ENCODE results near the gene NTN1. TPM values are rescaled to one million over a fixed set of nuclear protein-coding genes. Genes with fewer than 3 reads are reported as not detected.

The NTN1 gene
- total and polyA plus RNA-seq, 2 of the 13 experiments (the other 11 are each of a cell fraction or from before 2014, with no cell fraction given), result 0.04 to 0.05 TPM

DNA sequence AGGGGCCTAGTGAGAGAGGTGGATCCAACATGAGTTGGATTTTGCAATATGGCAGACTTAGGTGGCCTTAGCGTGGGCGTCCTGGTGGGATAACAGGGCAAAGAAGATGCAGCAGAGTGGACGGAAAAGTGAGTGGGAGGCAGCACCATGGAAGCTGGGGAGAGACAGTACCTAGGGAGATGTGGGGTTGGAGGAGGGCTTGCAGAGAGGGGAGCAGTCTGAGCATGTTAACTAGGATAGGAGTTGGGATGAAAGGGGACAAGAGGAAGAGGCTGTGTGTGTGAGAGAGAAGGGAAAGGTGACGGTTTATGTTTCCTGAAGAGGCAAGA, 120.1 kb downstream of the NTN1 start:
- no peaks in the 10 kb centered on the region for H3K9me3 ChIP-seq (ENCODE audit: low read length)
- no peak overlapping the region for H3K4me2 ChIP-seq (ENCODE audit: low read depth, low read length)
- intact Hi-C loops (cut with micrococcal nuclease; ENCODE audit: unreplicated experiment), result no loop called here
- H3K9ac ChIP-seq (ENCODE audit: insufficient read depth, low read depth, low read length), result no peak overlapping the region
- BruUV-seq (replicated peaks), result no TSS peak
- no peaks in the 10 kb centered on the region for H3K4me1 ChIP-seq (ENCODE audit: insufficient read depth, low read length)
- no peaks in the 10 kb centered on the region for H3K79me2 ChIP-seq (ENCODE audit: insufficient read depth, low read length)
- TF ChIP-seq NAIF1 (CRISPR knock-in tag; IDR thresholded peaks at IDR 0.05; ENCODE audit: borderline replicate concordance), result no peak
- no peak overlapping the region for H3K27ac ChIP-seq (ENCODE audit: extremely low read length, insufficient read depth, low read length)
- peaks cover 7 to 84% of the 10 kb centered on the region in 2 experiments; a peak in 4 of 5 replicates for H3K27me3 ChIP-seq (ENCODE audit: control insufficient read depth in 1 of 2, insufficient read depth in 2 of 2, low read length in 2 of 2)
- ChIA-PET CTCF (ENCODE audit: low intra/inter-chr PET ratio, low total read pairs) (no interaction called here), POLR2A (no interaction called here)
- no peak overlapping the region for H3K4me3 ChIP-seq (replicated peaks in 1 of 3; ENCODE audit: insufficient read depth in 1 of 3, low read depth in 2 of 3, low read length in 3 of 3)
- in situ Hi-C loops (cut with HindIII; ENCODE audit: extremely low pct_ligation_motif_present, low pct_unique_long_range_greater_than_20kb), result no loop called here
- ATAC-seq (no peak), DNase-seq (ENCODE audit: low spot score) (no peak), FAIRE-seq (no peak)
- WGBS (ENCODE audit: low lambda C conversion rate), result 57% methylated on average over 4 of the region's 4 CpGs
- no peaks in the 10 kb centered on the region for H3K36me3 ChIP-seq (replicated peaks in 1 of 2; ENCODE audit: control insufficient read depth in 1 of 2, insufficient read depth in 2 of 2, low read length in 2 of 2)
- no peak overlapping the region for H2AFZ ChIP-seq (ENCODE audit: low read length)
- H4K20me1 ChIP-seq (ENCODE audit: insufficient read depth, low read length), result no peaks in the 10 kb centered on the region

DNA sequence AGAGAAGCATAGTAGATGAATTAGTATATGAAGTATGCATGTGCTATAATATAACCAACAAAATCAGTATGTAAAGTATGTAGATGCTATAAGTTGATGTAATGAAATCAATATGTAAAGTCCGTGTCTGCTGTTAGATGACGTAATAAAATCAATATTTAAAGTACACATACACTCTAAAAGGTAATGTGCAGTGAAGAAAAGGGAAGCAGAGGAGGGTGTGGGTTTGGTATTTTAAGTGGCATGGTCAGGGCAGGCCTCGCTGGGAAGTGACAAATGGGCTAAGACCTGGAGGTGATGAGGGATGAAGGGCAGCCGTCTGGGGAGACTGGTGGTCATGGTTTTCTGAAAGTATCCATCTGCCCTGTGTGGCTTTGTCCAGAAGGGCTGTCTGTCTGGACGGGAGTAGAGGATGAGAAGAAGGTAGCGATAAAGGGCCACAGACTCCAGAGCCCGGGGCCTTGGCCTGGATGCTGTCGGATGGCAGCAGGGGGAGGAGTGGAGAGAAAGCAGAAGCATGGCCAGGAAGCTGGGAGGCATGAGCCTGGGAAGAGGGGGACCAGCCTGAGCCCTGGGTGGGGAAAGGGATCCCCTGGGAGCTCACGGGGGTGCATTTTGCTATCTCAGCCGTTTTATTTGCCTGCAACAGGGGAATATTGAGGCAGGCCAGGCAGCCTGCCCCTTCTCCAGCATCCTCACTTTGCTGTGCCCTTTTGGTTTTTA, 121.6 kb downstream of the NTN1 start:
- intact Hi-C loops (cut with micrococcal nuclease; ENCODE audit: unreplicated experiment) (no loop called here), in situ Hi-C loops (cut with HindIII; ENCODE audit: extremely low pct_ligation_motif_present, low pct_unique_long_range_greater_than_20kb) (no loop called here)
- no peak for ATAC-seq
- Histone ChIP-seq H3K79me2 (ENCODE audit: insufficient read depth, low read length) (no peaks in the 10 kb centered on the region), H2AFZ (ENCODE audit: low read length) (no peak overlapping the region), H3K27ac (ENCODE audit: extremely low read length, insufficient read depth, low read length) (no peak overlapping the region), H3K4me3 (replicated peaks in 1 of 3; ENCODE audit: insufficient read depth in 1 of 3, low read depth in 2 of 3, low read length in 3 of 3) (no peak overlapping the region), H3K9ac (ENCODE audit: insufficient read depth, low read depth, low read length) (no peak overlapping the region), H3K36me3 (replicated peaks in 1 of 2; ENCODE audit: control insufficient read depth in 1 of 2, insufficient read depth in 2 of 2, low read length in 2 of 2) (no peaks in the 10 kb centered on the region), H4K20me1 (ENCODE audit: insufficient read depth, low read length) (no peaks in the 10 kb centered on the region), H3K9me3 (ENCODE audit: low read length) (no peaks in the 10 kb centered on the region), H3K4me1 (ENCODE audit: insufficient read depth, low read length) (no peaks in the 10 kb centered on the region), H3K27me3 (ENCODE audit: control insufficient read depth in 1 of 2, insufficient read depth in 2 of 2, low read length in 2 of 2) (peaks cover 9 to 84% of the 10 kb centered on the region in 2 experiments), H3K4me2 (ENCODE audit: low read depth, low read length) (no peak overlapping the region)
- CTCF ChIA-PET (ENCODE audit: low intra/inter-chr PET ratio, low total read pairs), result no interaction called here
- no TSS peak for BruUV-seq (replicated peaks)
- POLR2A ChIA-PET, result no interaction called here
- no peak for FAIRE-seq
- 9% methylated on average over 10 of the region's 10 CpGs for WGBS (ENCODE audit: low lambda C conversion rate)
- DNase-seq (ENCODE audit: low spot score), result no peak
- TF ChIP-seq CREB1 (IDR thresholded peaks at IDR 0.05), result peak; percentile 70
- no peak for TF ChIP-seq CREB1 (CRISPR knock-in tag; IDR thresholded peaks at IDR 0.05)
- no peak for TF ChIP-seq KDM6A (CRISPR knock-in tag; IDR thresholded peaks at IDR 0.05; ENCODE audit: low read depth)
- TF ChIP-seq, protein P1, sequence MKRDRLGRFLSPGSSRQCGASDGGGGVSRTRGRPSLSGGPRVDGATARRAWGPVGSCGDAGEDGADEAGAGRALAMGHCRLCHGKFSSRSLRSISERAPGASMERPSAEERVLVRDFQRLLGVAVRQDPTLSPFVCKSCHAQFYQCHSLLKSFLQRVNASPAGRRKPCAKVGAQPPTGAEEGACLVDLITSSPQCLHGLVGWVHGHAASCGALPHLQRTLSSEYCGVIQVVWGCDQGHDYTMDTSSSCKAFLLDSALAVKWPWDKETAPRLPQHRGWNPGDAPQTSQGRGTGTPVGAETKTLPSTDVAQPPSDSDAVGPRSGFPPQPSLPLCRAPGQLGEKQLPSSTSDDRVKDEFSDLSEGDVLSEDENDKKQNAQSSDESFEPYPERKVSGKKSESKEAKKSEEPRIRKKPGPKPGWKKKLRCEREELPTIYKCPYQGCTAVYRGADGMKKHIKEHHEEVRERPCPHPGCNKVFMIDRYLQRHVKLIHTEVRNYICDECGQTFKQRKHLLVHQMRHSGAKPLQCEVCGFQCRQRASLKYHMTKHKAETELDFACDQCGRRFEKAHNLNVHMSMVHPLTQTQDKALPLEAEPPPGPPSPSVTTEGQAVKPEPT (CRISPR knock-in tag; IDR thresholded peaks at IDR 0.05; ENCODE audit: low read depth), result no peak
- peak; percentile 58; the same call in 1 of the 2 replicates for TF ChIP-seq KAT2B (IDR thresholded peaks at IDR 0.05; ENCODE audit: borderline replicate concordance, low read depth, low read length)
- TF ChIP-seq ATF7 (IDR thresholded peaks at IDR 0.05), result peak; percentile 96
- TF ChIP-seq ATF7 (CRISPR knock-in tag; IDR thresholded peaks at IDR 0.05), result no peak
- no peak for TF ChIP-seq ETV5 (CRISPR knock-in tag; IDR thresholded peaks at IDR 0.05; ENCODE audit: borderline replicate concordance)
- TF ChIP-seq AGO1 (IDR thresholded peaks at IDR 0.05; ENCODE audit: low read depth, low read length, poor library complexity, severe bottlenecking), result no peak
- TF ChIP-seq ZFP36L2 (CRISPR knock-in tag; IDR thresholded peaks at IDR 0.05), result no peak

Measured in HepG2 (cell line).